ENCODE measurements around the gene PPFIA1.

GRCh38 chr11:70247710-70248072, 22.8 kb upstream of the PPFIA1 start:
- TF ChIP-seq EZH2 (IDR thresholded peaks at IDR 0.05), result no peak
- TF ChIP-seq POLR2AphosphoS5 (IDR thresholded peaks at IDR 0.05; ENCODE audit: borderline replicate concordance, low read depth, low read length), result no peak

Measured in SK-N-MC (cell line).